T-cell (primary cell): ENCODE results near the gene GLS2. TPM values are rescaled to one million over a fixed set of nuclear protein-coding genes. Genes with fewer than 3 reads are reported as not detected.
"Not testable (repeated sequence)": the region's sequence is repeated elsewhere in the genome, so short reads cannot be mapped to it uniquely, and the experiment has no call there.

ENCODE experiments used
- ATAC-seq, 4 experiments: fragments of 200-7000 bp in 3 of 4; fragments of 150-1000 bp in 1 of 4; cut with Tn5 transposase; replicated peaks in 1 of 4; 1 replicate in 3 of 4; 2 replicates in 1 of 4; pipeline ENCODE4 v1.10.0; 2021; ENCODE audit warnings: moderate library complexity in 3 of 4, mild to moderate bottlenecking in 2 of 4, moderate number of reproducible peaks in 1 of 4
- CTCF ChIA-PET, 2 donors: fragments of 300-600 bp; sonication (Branson Sonifier 250); formaldehyde crosslinking; loops; one replicate each; lab custom pipeline; 2022; ENCODE audit warnings: antibody characterized with exemption in 2 of 2; lab: Charles Lee
- POLR2A ChIA-PET, 2 donors: fragments of 300-600 bp; sonication (Branson Sonifier 250); formaldehyde crosslinking; loops; one replicate each; lab custom pipeline; 2022; ENCODE audit warnings: antibody characterized with exemption in 2 of 2; lab: Charles Lee
- DNase-seq, 35 experiments: peaks; one replicate each; pipeline versions ENCODE4 v3.0.0 to v3.0.0-alpha.2; 2013 to 2023
- H3K27ac ChIP-seq: one replicate; pipeline ENCODE4 v1.5.1; 2013; ENCODE audit warnings: low read length
- H3K27me3 ChIP-seq, 2 experiments: replicated peaks in 1 of 2; 1 replicate in 1 of 2; 2 replicates in 1 of 2; pipeline versions ENCODE4 v1.6.1 to v1.7.0; 2013; ENCODE audit warnings: low read length in 1 of 2, mixed read lengths in 1 of 2; ENCODE audit not compliant: control insufficient read depth in 2 of 2, insufficient read depth in 2 of 2; ENCODE audit errors: extremely low read depth in 1 of 2
- H3K36me3 ChIP-seq, 2 donors: 1 replicate in 1 of 2; 2 replicates in 1 of 2; pipeline versions ENCODE4 v1.6.1 to v1.7.0; 2013; ENCODE audit warnings: low read length in 1 of 2; ENCODE audit not compliant: control insufficient read depth in 2 of 2, insufficient read depth in 1 of 2; ENCODE audit errors: extremely low read depth in 1 of 2
- H3K4me1 ChIP-seq, 2 experiments: 1 replicate in 1 of 2; 2 replicates in 1 of 2; pipeline versions ENCODE4 v1.6.1 to v1.7.0; 2013; ENCODE audit warnings: low read length in 2 of 2, mixed read lengths in 1 of 2; ENCODE audit not compliant: insufficient read depth in 2 of 2, control insufficient read depth in 1 of 2; ENCODE audit errors: extremely low read depth in 1 of 2
- H3K4me3 ChIP-seq, 2 donors: 1 replicate in 1 of 2; 2 replicates in 1 of 2; pipeline versions ENCODE4 v1.5.1 to v1.7.0; 2013; ENCODE audit warnings: mild to moderate bottlenecking in 2 of 2, low read length in 1 of 2, moderate library complexity in 1 of 2; ENCODE audit not compliant: control insufficient read depth in 1 of 2; ENCODE audit errors: extremely low read depth in 1 of 2
- H3K9me3 ChIP-seq: 2 replicates; pipeline ENCODE4 v1.7.0; 2013
- H3K27ac Mint-ChIP-seq, 2 donors: one replicate each; pipeline ENCODE4 v1.8.0; 2020 to 2021; ENCODE audit warnings: mild to moderate bottlenecking in 2 of 2, mixed read lengths in 2 of 2
- H3K27me3 Mint-ChIP-seq, 2 donors: one replicate each; pipeline ENCODE4 v1.8.0; 2021 to 2022; ENCODE audit warnings: mixed read lengths in 2 of 2
- H3K36me3 Mint-ChIP-seq: one replicate; pipeline ENCODE4 v1.8.0; 2021; ENCODE audit warnings: mixed read lengths
- H3K4me1 Mint-ChIP-seq, 3 donors: one replicate each; pipeline ENCODE4 v1.8.0; 2020 to 2022; ENCODE audit warnings: mixed read lengths in 3 of 3, mild to moderate bottlenecking in 1 of 3
- H3K4me3 Mint-ChIP-seq, 3 donors: one replicate each; pipeline ENCODE4 v1.8.0; 2020 to 2022; ENCODE audit warnings: mild to moderate bottlenecking in 3 of 3, mixed read lengths in 3 of 3, moderate library complexity in 3 of 3
- H3K9me3 Mint-ChIP-seq, 3 donors: one replicate each; pipeline ENCODE4 v1.8.0; 2020 to 2022; ENCODE audit warnings: mixed read lengths in 3 of 3
- WGBS: methylation state at CpG from one replicate; pipeline ENCODE4 v1.1.5; 2013; ENCODE audit warnings: missing lambda C conversion rate; ENCODE audit not compliant: insufficient coverage; 5-methylcytosine and 5-hydroxymethylcytosine counted together
- total RNA-seq, 35 experiments: library from RNA in 6 of 35; stranded (reverse) in 6 of 35; fragments of 120-200 nt in 1 of 35; gene quantifications; one replicate each; pipeline versions ENCODE4 v1.2.1 to v1.2.4 and lab custom pipeline; 2013 to 2026

Gene GLS2
- total RNA-seq, 5 donors from 2014 or later (not counting 1 experiment from before 2014, with no cell fraction given), result 2.9 to 10.1 (median 6.9) TPM

GRCh38 chr12:56518570-56518969 is 30.6 kb upstream of the GLS2 start:
- no peak overlapping the region for H3K4me3 ChIP-seq
- ATAC-seq (no peak), DNase-seq (no peak)
- no peaks in the 10 kb centered on the region for H3K27me3 ChIP-seq
- Mint-ChIP-seq H3K27ac (no peak overlapping the region), H3K36me3 (no peaks in the 10 kb centered on the region), H3K9me3 (no peaks in the 10 kb centered on the region), H3K27me3 (no peaks in the 10 kb centered on the region), H3K4me3 (no peak overlapping the region), H3K4me1 (peaks cover 32 to 36% (median 35%) of the 10 kb centered on the region in 3 donors)
- peaks cover 12 to 19% of the 10 kb centered on the region in 2 experiments for H3K4me1 ChIP-seq
- ChIA-PET CTCF (interaction anchor here (0.6 to 0.7 kb wide), 3 partner anchors 95 to 182 kb away, joined by 3 to 7 read pairs (median 3); no protein-coding TSS in a partner anchor), POLR2A (interaction anchor here in 1 of 2 donors (0.6 kb wide), 1 partner anchor 158 kb away, joined by 3 read pairs; no protein-coding TSS in a partner anchor)
- no peak overlapping the region for H3K27ac ChIP-seq
- WGBS, result no CpG with 5 or more reads among the region's 2 CpGs
- no peaks in the 10 kb centered on the region for H3K9me3 ChIP-seq
- H3K36me3 ChIP-seq, result no peaks in the 10 kb centered on the region

- Histone ChIP-seq H3K27ac (no peak overlapping the region), H3K9me3 (no peaks in the 10 kb centered on the region), H3K4me1 (peaks cover 12 to 19% of the 10 kb centered on the region in 2 experiments), H3K4me3 (no peak overlapping the region), H3K27me3 (peaks cover 0 to 3% of the 10 kb centered on the region in 2 experiments), H3K36me3 (no peaks in the 10 kb centered on the region)
- no peaks in the 10 kb centered on the region for H3K27me3 Mint-ChIP-seq
- ATAC-seq (no peak), DNase-seq (no peak)
- 100% methylated on average over 1 of the region's 2 CpGs for WGBS
- no peak overlapping the region for H3K4me3 Mint-ChIP-seq
- no peaks in the 10 kb centered on the region for H3K9me3 Mint-ChIP-seq
- no peak overlapping the region for H3K27ac Mint-ChIP-seq
- ChIA-PET CTCF (interaction anchor here in 1 of 2 donors (0.9 kb wide), 1 partner anchor 10 kb away, joined by 4 read pairs; no protein-coding TSS in a partner anchor), POLR2A (no interaction called here)
- no peaks in the 10 kb centered on the region for H3K36me3 Mint-ChIP-seq
- peaks cover 29 to 33% (median 33%) of the 10 kb centered on the region in 3 donors for H3K4me1 Mint-ChIP-seq
Observed at GRCh38 chr12:56517854-56518253, 29.9 kb upstream of the GLS2 start.

GRCh38 chr12:56514014-56514318 is 26.0 kb upstream of the GLS2 start:
- POLR2A ChIA-PET, result interaction anchor here in 1 of 2 donors (0.6 kb wide), 1 partner anchor 125 kb away, joined by 5 read pairs; no protein-coding TSS in a partner anchor

GRCh38 chr12:56510786-56511185 is 22.8 kb upstream of the GLS2 start:
- no peaks in the 10 kb centered on the region for H3K9me3 Mint-ChIP-seq
- H3K27ac Mint-ChIP-seq, result no peak overlapping the region
- H3K4me1 ChIP-seq, result no peaks in the 10 kb centered on the region
- peaks cover 0 to 3% of the 10 kb centered on the region in 2 experiments for H3K27me3 ChIP-seq
- H3K9me3 ChIP-seq, result no peaks in the 10 kb centered on the region
- no peak overlapping the region for H3K4me3 ChIP-seq
- H3K4me1 Mint-ChIP-seq, result peaks cover 3 to 7% (median 5%) of the 10 kb centered on the region in 3 donors
- no peaks in the 10 kb centered on the region for H3K36me3 Mint-ChIP-seq
- H3K36me3 ChIP-seq, result no peaks in the 10 kb centered on the region
- ChIA-PET CTCF (interaction anchor here in 1 of 2 donors (0.7 kb wide), 1 partner anchor 62 kb away, joined by 3 read pairs; no protein-coding TSS in a partner anchor), POLR2A (no interaction called here)
- no peak overlapping the region for H3K4me3 Mint-ChIP-seq
- no peak overlapping the region for H3K27ac ChIP-seq
- DNase-seq (no peak), ATAC-seq (no peak)
- H3K27me3 Mint-ChIP-seq, result peaks cover 1 to 6% of the 10 kb centered on the region in 2 donors
- 88% methylated on average over 15 of the region's 16 CpGs for WGBS

More at GRCh38 chr12:56514014-56514318, 26.0 kb upstream of the GLS2 start:
- H3K27ac Mint-ChIP-seq, DNase-seq, H3K9me3 Mint-ChIP-seq, H3K27me3 Mint-ChIP-seq, H3K36me3 ChIP-seq, ATAC-seq, H3K27ac ChIP-seq, H3K9me3 ChIP-seq, H3K27me3 ChIP-seq, H3K4me1 ChIP-seq, H3K4me1 Mint-ChIP-seq, H3K4me3 Mint-ChIP-seq, H3K4me3 ChIP-seq, H3K36me3 Mint-ChIP-seq: not testable (repeated sequence)
- CTCF ChIA-PET, result interaction anchor here (0.6 to 3.0 kb wide), 11 partner anchors 11 to 170 kb away, joined by 3 to 29 read pairs (median 8); partner anchors contain the start of gene BAZ2A (in 1 of the 2)
- 71% methylated on average over 4 of the region's 4 CpGs for WGBS

GRCh38 chr12:56499879-56500278 is 11.9 kb upstream of the GLS2 start:
- H3K36me3 ChIP-seq, H3K27me3 Mint-ChIP-seq, H3K9me3 Mint-ChIP-seq, H3K9me3 ChIP-seq, H3K4me1 Mint-ChIP-seq, H3K36me3 Mint-ChIP-seq, H3K27me3 ChIP-seq, H3K4me3 ChIP-seq, DNase-seq, H3K27ac ChIP-seq, H3K4me3 Mint-ChIP-seq, POLR2A ChIA-PET, H3K4me1 ChIP-seq, ATAC-seq, H3K27ac Mint-ChIP-seq: not testable (repeated sequence)
- 89% methylated on average over 9 of the region's 13 CpGs for WGBS
- CTCF ChIA-PET, result interaction anchor here in 1 of 2 donors (0.9 kb wide), 1 partner anchor 9 kb away, joined by 3 read pairs; no protein-coding TSS in a partner anchor

GRCh38 chr12:56499452-56499851 is 11.5 kb upstream of the GLS2 start:
- H3K9me3 Mint-ChIP-seq, H3K36me3 ChIP-seq, CTCF ChIA-PET, H3K9me3 ChIP-seq, DNase-seq, H3K4me3 Mint-ChIP-seq, POLR2A ChIA-PET, H3K27me3 ChIP-seq, H3K4me3 ChIP-seq, ATAC-seq, H3K36me3 Mint-ChIP-seq, H3K4me1 ChIP-seq, H3K27ac Mint-ChIP-seq, H3K4me1 Mint-ChIP-seq, H3K27me3 Mint-ChIP-seq, H3K27ac ChIP-seq: not testable (repeated sequence)
- 85% methylated on average over 8 of the region's 9 CpGs for WGBS
